K562 (cell line): ENCODE data around the gene CCL16. TPM values are rescaled to one million over a fixed set of nuclear protein-coding genes. Genes with fewer than 3 reads are reported as not detected.
"Not testable (repeated sequence)": the region's sequence is repeated elsewhere in the genome, so short reads cannot be mapped to it uniquely, and the experiment has no call there.

Experiments used
- ATAC-seq: fragments of 200-7000 bp; cut with Tn5 transposase; 3 replicates; pipeline ENCODE4 v1.9.1; 2020; ENCODE audit warnings: moderate library complexity
- BruUV-seq: library from RNA; stranded (reverse); fragments of 400-500 nt; replicated peaks from 2 replicates; lab custom pipeline; 2021; lab: Mats Ljungman, UMichigan
- CTCF ChIA-PET: fragments of 300-600 bp; formaldehyde crosslinking; extraction: SDS; loops from one replicate; lab custom pipeline; 2021; ENCODE audit warnings: low intra/inter-chr PET ratio; lab: Yijun Ruan, JAX
- POLR2A ChIA-PET: fragments of 300-600, 350-650 bp; sonication (Branson Sonifier 250); formaldehyde crosslinking; extraction: SDS; loops from one replicate; lab custom pipeline; 2021; ENCODE audit warnings: antibody characterized with exemption, inconsistent platforms; lab: Yijun Ruan, JAX
- DNase-seq, 4 experiments: peaks; one replicate each; pipeline versions ENCODE4 v3.0.0 to v3.0.0-alpha.2; 2011 to 2018; ENCODE audit warnings: low spot score in 3 of 4, mixed read lengths in 3 of 4; ENCODE audit errors: extremely low read depth in 1 of 4
- FAIRE-seq: peaks from 2 replicates; lab custom pipeline; 2011; peaks lifted over from hg19 to GRCh38; lab: Jason Lieb, UNC
- H2AFZ ChIP-seq: 2 replicates; pipeline ENCODE4 v1.6.0; 2011; ENCODE audit warnings: low read depth, low read length, control low read depth, inconsistent platforms
- H3K27ac ChIP-seq: fragments of 200-600 bp; 3 replicates; pipeline ENCODE4 v1.8.0; 2011; ENCODE audit warnings: low read depth, mild to moderate bottlenecking, control low read depth, inconsistent platforms, low read length, moderate library complexity, mixed read lengths; ENCODE audit errors: extremely low read depth
- H3K27me3 ChIP-seq, 2 experiments: fragments of 300-600 bp in 1 of 2; 2 replicates in 1 of 2; 3 replicates in 1 of 2; pipeline versions ENCODE4 v1.6.0 to v1.8.0; 2011; ENCODE audit warnings: inconsistent platforms in 2 of 2, low read length in 2 of 2, mild to moderate bottlenecking in 1 of 2, mixed read lengths in 1 of 2, moderate library complexity in 1 of 2; ENCODE audit not compliant: control insufficient read depth in 2 of 2, insufficient read depth in 2 of 2
- H3K36me3 ChIP-seq: fragments of 300-600 bp; 3 replicates; pipeline ENCODE4 v1.8.0; 2011; ENCODE audit warnings: mild to moderate bottlenecking, low read length, inconsistent platforms; ENCODE audit not compliant: control insufficient read depth, insufficient read depth
- H3K4me1 ChIP-seq, 2 experiments: fragments of 200-600 bp in 1 of 2; replicated peaks in 1 of 2; 2 replicates in 1 of 2; 3 replicates in 1 of 2; pipeline versions ENCODE4 v1.5.1 to v1.8.0; 2011; ENCODE audit warnings: inconsistent platforms in 2 of 2, low read length in 2 of 2, mild to moderate bottlenecking in 1 of 2, mixed read lengths in 1 of 2, moderate library complexity in 1 of 2; ENCODE audit not compliant: control insufficient read depth in 2 of 2, insufficient read depth in 2 of 2
- H3K4me2 ChIP-seq: 2 replicates; pipeline ENCODE4 v1.6.1; 2011; ENCODE audit warnings: low read length, control low read depth, inconsistent platforms, mixed read lengths; ENCODE audit not compliant: insufficient read depth
- H3K4me3 ChIP-seq: fragments of 200-600 bp; sonication (generic), shearing (Covaris generic); 2 replicates; pipeline ENCODE4 v1.5.1; 2016; ENCODE audit warnings: control low read depth, inconsistent platforms
- H3K79me2 ChIP-seq: fragments of 200-600 bp; 3 replicates; pipeline ENCODE4 v1.8.0; 2011; ENCODE audit warnings: low read length, inconsistent platforms; ENCODE audit not compliant: control insufficient read depth, insufficient read depth
- H3K9ac ChIP-seq, 2 experiments: 2 replicates each; pipeline versions ENCODE4 v1.6.0 to v1.6.1; 2011; ENCODE audit warnings: low read depth in 2 of 2, low read length in 2 of 2, control low read depth in 1 of 2, inconsistent platforms in 1 of 2, mild to moderate bottlenecking in 1 of 2, mixed read lengths in 1 of 2; ENCODE audit not compliant: insufficient read depth in 1 of 2
- H3K9me1 ChIP-seq: one replicate; pipeline ENCODE4 v1.6.0; 2011; ENCODE audit warnings: inconsistent platforms, mild to moderate bottlenecking, low read length, moderate library complexity; ENCODE audit not compliant: control insufficient read depth, insufficient read depth
- H3K9me3 ChIP-seq: replicated peaks from 2 replicates; pipeline ENCODE4 v1.5.1; 2011; ENCODE audit warnings: low read depth, low read length, inconsistent platforms; ENCODE audit not compliant: control insufficient read depth, insufficient read depth
- H4K20me1 ChIP-seq: replicated peaks from 2 replicates; pipeline ENCODE4 v1.6.1; 2011; ENCODE audit warnings: low read length, inconsistent platforms, mixed read lengths; ENCODE audit not compliant: control insufficient read depth, insufficient read depth
- ARID1B ChIP-seq: fragments of 450-650 bp; IDR thresholded peaks from 2 replicates; pipeline ENCODE4 v1.6.1; 2016; ENCODE audit warnings: antibody characterized with exemption, mild to moderate bottlenecking, inconsistent platforms
- CHD4 ChIP-seq: fragments of 200-600 bp; sonication (generic); IDR thresholded peaks from 3 replicates; pipeline ENCODE4 v1.6.1; 2012; ENCODE audit warnings: low read depth, mild to moderate bottlenecking, mixed read lengths, low read length, inconsistent platforms; ENCODE audit not compliant: insufficient read depth, insufficient replicate concordance, poor library complexity, severe bottlenecking
- COPS2 ChIP-seq: fragments of 450-650 bp; conservative IDR thresholded peaks from 2 replicates; pipeline ENCODE4 v1.6.1; 2016; ENCODE audit warnings: mild to moderate bottlenecking, moderate library complexity
- DPF2 ChIP-seq: fragments of 450-650 bp; IDR thresholded peaks from 2 replicates; pipeline ENCODE4 v1.6.1; 2016
- FUS ChIP-seq: fragments of 200-400 bp; formaldehyde crosslinking; optimal IDR thresholded peaks from 2 replicates; pipeline ENCODE3; 2017; ENCODE audit warnings: low read depth, low read length
- GABPB1 ChIP-seq: sonication (generic); formaldehyde crosslinking; IDR thresholded peaks from 2 replicates; pipeline ENCODE4 v1.8.0; 2022; ENCODE audit warnings: mild to moderate bottlenecking, missing genetic modification reagents
- LEF1 ChIP-seq: fragments of 450-650 bp; IDR thresholded peaks from 2 replicates; pipeline ENCODE4 v1.6.1; 2016; ENCODE audit warnings: mild to moderate bottlenecking
- MCM7 ChIP-seq, 2 experiments: fragments of 450-650 bp; IDR thresholded peaks; 2 replicates each; pipeline ENCODE4 v1.6.1; 2016 to 2018
- NEUROD1 ChIP-seq: fragments of 150-350 bp; IDR thresholded peaks from 2 replicates; pipeline ENCODE4 v1.6.1; 2014; ENCODE audit warnings: borderline replicate concordance, low read length, low read depth; ENCODE audit not compliant: partially characterized antibody
- ZFP1 ChIP-seq: fragments of 450-650 bp; formaldehyde crosslinking; IDR thresholded peaks from 2 replicates; pipeline ENCODE4 v1.4.0; 2020; ENCODE audit warnings: mild to moderate bottlenecking, mixed read lengths
- WGBS: fragments of 100-300 bp; shearing (Covaris generic); methylation state at CpG from one replicate; pipeline ENCODE4 v1.1.6; 2016; ENCODE audit warnings: low coverage, mixed read lengths; ENCODE audit not compliant: insufficient coverage; ENCODE audit errors: missing lambda C conversion rate; 5-methylcytosine and 5-hydroxymethylcytosine counted together
- in situ Hi-C: fragments of 300-500 bp; cut with MboI; formaldehyde crosslinking; loops from 4 replicates; pipeline ENCODE4 v1.15.0; 2018; ENCODE audit warnings: inconsistent platforms, mixed read lengths
- intact Hi-C: fragments of 100-400 bp; cut with micrococcal nuclease; formaldehyde crosslinking; loops from 2 replicates; pipeline ENCODE4 v1.14.2; 2022
- polyA plus RNA-seq, 8 experiments: library from polyadenylated mRNA; depleted of rRNA in 4 of 8; stranded (reverse) in 5 of 8; unstranded in 3 of 8; fragments of >200 nt; fragmentation: Nextera tagmentation in 2 of 8; fragmentation: Illumina TruSeq in 1 of 8; extraction: Ambion mirVana in 2 of 8; extraction: Trizol in 1 of 8; gene quantifications; 2 replicates each; pipeline versions ENCODE4 v1.2.1 to v1.2.3, GENCODE V29; 2011 to 2014; ENCODE audit warnings: inconsistent platforms in 1 of 8, missing spikeins in 1 of 8
- total RNA-seq, 7 experiments: library from RNA; depleted of rRNA in 6 of 7; stranded (reverse); fragments of >200 nt in 6 of 7; fragmentation: Illumina TruSeq in 2 of 7; extraction: Trizol in 2 of 7; gene quantifications; 2 replicates each; pipeline versions ENCODE4 v1.2.1 to v1.2.3, GENCODE V29; 2011 to 2021; ENCODE audit warnings: low replicate concordance in 1 of 7
- TF ChIP-seq, protein P1 (sequence below): sonication (generic); formaldehyde crosslinking; IDR thresholded peaks from 2 replicates; pipeline ENCODE4 v1.8.0; 2022; ENCODE audit warnings: missing genetic modification reagents, mild to moderate bottlenecking, borderline replicate concordance
- TF ChIP-seq, protein P2 (sequence below), 2 experiments: IDR thresholded peaks; 2 replicates each; pipeline ENCODE4 v1.6.1; 2011; ENCODE audit warnings: borderline replicate concordance in 1 of 2, control low read depth in 1 of 2, low read depth in 1 of 2, low read length in 1 of 2, mild to moderate bottlenecking in 1 of 2, mixed read lengths in 1 of 2, moderate library complexity in 1 of 2; ENCODE audit not compliant: insufficient read depth in 1 of 2, insufficient read length in 1 of 2, poor library complexity in 1 of 2, severe bottlenecking in 1 of 2; ENCODE audit errors: extremely low read depth in 1 of 2

The CCL16 gene
- total and polyA plus RNA-seq, 9 of the 15 experiments (the other 6 are each of a cell fraction or from before 2014, with no cell fraction given): not detected

DNA sequence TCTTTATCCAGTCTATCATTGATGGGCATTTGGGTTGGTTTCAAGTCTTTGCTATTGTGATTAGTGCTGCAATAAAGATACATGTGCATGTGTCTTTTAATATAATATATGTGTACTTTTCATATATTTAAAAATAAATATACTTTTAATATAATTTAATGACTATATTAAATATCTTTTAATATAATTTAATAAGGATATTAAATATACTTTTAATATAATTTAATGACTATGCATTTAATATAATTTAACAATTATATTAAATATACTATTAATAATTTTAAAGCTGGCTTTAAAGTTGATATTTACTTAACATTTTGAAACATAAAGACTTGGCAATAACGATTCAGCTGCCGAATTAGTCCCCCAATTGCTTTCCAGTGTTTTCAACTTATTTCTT is 35.3 kb upstream of the CCL16 start:
- no peaks in the 10 kb centered on the region; a peak in 1 of 5 replicates for H3K4me1 ChIP-seq
- H3K27me3 ChIP-seq: peaks cover 0 to 6% of the 10 kb centered on the region in 2 experiments; a peak in 3 of 5 replicates
- H3K27ac ChIP-seq: no peak overlapping the region
- no peaks in the 10 kb centered on the region for H3K9me3 ChIP-seq
- no TSS peak for BruUV-seq
- FAIRE-seq (no peak), DNase-seq (no peak), ATAC-seq (no peak)
- H3K4me3 ChIP-seq: no peak overlapping the region
- no peaks in the 10 kb centered on the region for H3K79me2 ChIP-seq
- H3K9me1 ChIP-seq: no peaks in the 10 kb centered on the region
- in situ Hi-C loops: no loop called here
- no peaks in the 10 kb centered on the region for H3K36me3 ChIP-seq
- H3K9ac ChIP-seq: no peak overlapping the region
- no peak overlapping the region for H3K4me2 ChIP-seq
- intact Hi-C loops: no loop called here
- WGBS: 0% methylated on average over 2 of the region's 2 CpGs
- TF ChIP-seq, protein P1, sequence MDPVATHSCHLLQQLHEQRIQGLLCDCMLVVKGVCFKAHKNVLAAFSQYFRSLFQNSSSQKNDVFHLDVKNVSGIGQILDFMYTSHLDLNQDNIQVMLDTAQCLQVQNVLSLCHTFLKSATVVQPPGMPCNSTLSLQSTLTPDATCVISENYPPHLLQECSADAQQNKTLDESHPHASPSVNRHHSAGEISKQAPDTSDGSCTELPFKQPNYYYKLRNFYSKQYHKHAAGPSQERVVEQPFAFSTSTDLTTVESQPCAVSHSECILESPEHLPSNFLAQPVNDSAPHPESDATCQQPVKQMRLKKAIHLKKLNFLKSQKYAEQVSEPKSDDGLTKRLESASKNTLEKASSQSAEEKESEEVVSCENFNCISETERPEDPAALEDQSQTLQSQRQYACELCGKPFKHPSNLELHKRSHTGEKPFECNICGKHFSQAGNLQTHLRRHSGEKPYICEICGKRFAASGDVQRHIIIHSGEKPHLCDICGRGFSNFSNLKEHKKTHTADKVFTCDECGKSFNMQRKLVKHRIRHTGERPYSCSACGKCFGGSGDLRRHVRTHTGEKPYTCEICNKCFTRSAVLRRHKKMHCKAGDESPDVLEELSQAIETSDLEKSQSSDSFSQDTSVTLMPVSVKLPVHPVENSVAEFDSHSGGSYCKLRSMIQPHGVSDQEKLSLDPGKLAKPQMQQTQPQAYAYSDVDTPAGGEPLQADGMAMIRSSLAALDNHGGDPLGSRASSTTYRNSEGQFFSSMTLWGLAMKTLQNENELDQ (CRISPR knock-in tag): no peak
- TF ChIP-seq CHD4: no peak
- TF ChIP-seq, protein P2, sequence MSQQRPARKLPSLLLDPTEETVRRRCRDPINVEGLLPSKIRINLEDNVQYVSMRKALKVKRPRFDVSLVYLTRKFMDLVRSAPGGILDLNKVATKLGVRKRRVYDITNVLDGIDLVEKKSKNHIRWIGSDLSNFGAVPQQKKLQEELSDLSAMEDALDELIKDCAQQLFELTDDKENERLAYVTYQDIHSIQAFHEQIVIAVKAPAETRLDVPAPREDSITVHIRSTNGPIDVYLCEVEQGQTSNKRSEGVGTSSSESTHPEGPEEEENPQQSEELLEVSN (IDR thresholded peaks at IDR 0.05; ENCODE audit: borderline replicate concordance in 1 of 2, extremely low read depth in 1 of 2, insufficient read depth in 1 of 2, insufficient read length in 1 of 2, low read depth in 1 of 2, low read length in 1 of 2, poor library complexity in 1 of 2, severe bottlenecking in 1 of 2): no peak
- no peak for TF ChIP-seq ARID1B
- no peak for TF ChIP-seq NEUROD1
- no peak for TF ChIP-seq DPF2
- TF ChIP-seq LEF1: no peak
- no peak for TF ChIP-seq FUS
- no peak for TF ChIP-seq ZFP1 (CRISPR knock-in tag)
- TF ChIP-seq COPS2: no peak
- TF ChIP-seq GABPB1 (CRISPR knock-in tag): no peak
- no peak for TF ChIP-seq MCM7 (IDR thresholded peaks at IDR 0.05)
- 0 out of 2 replicates have a peak, but pooled peaks cover 3% of the 10 kb centered on the region for H4K20me1 ChIP-seq
- H2AFZ ChIP-seq: no peak overlapping the region
- ChIA-PET CTCF (no interaction called here), POLR2A (no interaction called here)

DNA sequence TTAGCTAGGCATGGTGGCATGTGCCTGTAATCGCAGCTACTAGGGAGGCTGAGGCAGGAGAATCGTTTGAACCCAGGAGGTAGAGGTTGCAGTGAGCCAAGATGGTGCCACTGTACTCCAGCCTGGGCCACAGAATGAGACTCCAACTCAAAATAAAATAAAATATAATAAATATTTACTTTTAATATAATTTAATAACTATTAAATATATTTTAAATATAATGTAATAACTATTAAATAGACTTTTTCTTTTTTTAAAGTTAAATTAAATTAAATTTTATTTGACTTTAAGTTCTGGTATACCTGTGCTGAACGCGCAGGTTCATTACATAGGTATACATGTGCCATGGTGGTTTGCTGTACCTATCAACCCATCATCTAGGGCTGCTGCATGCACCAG is 34.6 kb upstream of the CCL16 start:
- H3K79me2 ChIP-seq, H2AFZ ChIP-seq, H3K4me2 ChIP-seq, H3K27me3 ChIP-seq, FAIRE-seq, H3K4me1 ChIP-seq, DNase-seq, H3K4me3 ChIP-seq, BruUV-seq, H3K9ac ChIP-seq, H3K9me1 ChIP-seq, POLR2A ChIA-PET, intact Hi-C loops, CTCF ChIA-PET, H3K9me3 ChIP-seq, ATAC-seq, H4K20me1 ChIP-seq, H3K36me3 ChIP-seq, in situ Hi-C loops, H3K27ac ChIP-seq: not testable (repeated sequence)
- 35% methylated on average over 4 of the region's 4 CpGs for WGBS
